ENCODE measurements around the gene TPCN1. TPM values are rescaled to one million over a fixed set of nuclear protein-coding genes. Genes with fewer than 3 reads are reported as not detected.
A peak's percentile ranks its signal among the peaks of the same experiment; 100 is the strongest.

TPCN1 gene
- total and polyA plus RNA-seq, 2 experiments from 2014 or later = 14.4 to 16.2 TPM

GRCh38 chr12:113326775-113327395, 105.6 kb downstream of the TPCN1 start:
- Mint-ChIP-seq H3K9me3 (no peaks in the 10 kb centered on the region), H3K27me3 (ENCODE audit: insufficient read depth, low read depth, poor library complexity) (peaks cover 7% of the 10 kb centered on the region), H3K4me3 (no peak overlapping the region), H3K27ac (peak overlapping the region; percentile 38; the same call in 1 of the 2 replicates), H3K36me3 (ENCODE audit: low read depth) (peaks cover 17% of the 10 kb centered on the region), H3K4me1 (peaks cover 2% of the 10 kb centered on the region; the same call in 2 of the 3 replicates)
- ATAC-seq (peak; percentile 36; the same call in 1 of the 3 replicates), DNase-seq (ENCODE audit: low spot score) (no peak)
- Histone ChIP-seq H3K4me3 (no peak overlapping the region), H4K20me1 (replicated peaks; ENCODE audit: insufficient read depth) (no peaks in the 10 kb centered on the region), H3K27me3 (ENCODE audit: insufficient read depth) (no peaks in the 10 kb centered on the region), H3F3A (replicated peaks; ENCODE audit: low read depth) (no peaks in the 10 kb centered on the region), H3K4me2 (no peak overlapping the region), H2AFZ (no peak overlapping the region), H3K27ac (ENCODE audit: low read depth) (no peak overlapping the region), H3K9me2 (ENCODE audit: insufficient read depth) (no peaks in the 10 kb centered on the region), H3K4me1 (ENCODE audit: insufficient read depth) (no peaks in the 10 kb centered on the region), H3K36me3 (ENCODE audit: insufficient read depth) (no peaks in the 10 kb centered on the region; the same call in 1 of the 2 replicates), H3K79me2 (replicated peaks; ENCODE audit: insufficient read depth) (no peaks in the 10 kb centered on the region)
- no peak for TF ChIP-seq CREB1 (CRISPR knock-in tag; IDR thresholded peaks at IDR 0.05; ENCODE audit: low read depth)
- TF ChIP-seq CTCF (conservative IDR thresholded peaks at IDR 0.05; ENCODE audit: low read depth in 2 of 2) = peak in 1 of 2 experiments; percentile 33; a peak in 2 of 4 replicates
- no peak for TF ChIP-seq EZH2phosphoT487 (IDR thresholded peaks at IDR 0.05; ENCODE audit: unreplicated experiment)
- no peak for TF ChIP-seq REST (IDR thresholded peaks at IDR 0.05; ENCODE audit: unreplicated experiment)
- TF ChIP-seq JUNB (IDR thresholded peaks at IDR 0.05; ENCODE audit: unreplicated experiment) = no peak
- TF ChIP-seq STAT1 (IDR thresholded peaks at IDR 0.05; ENCODE audit: unreplicated experiment) = no peak

- Histone ChIP-seq H4K20me1 (replicated peaks; ENCODE audit: insufficient read depth) (no peaks in the 10 kb centered on the region), H3F3A (replicated peaks; ENCODE audit: low read depth) (no peaks in the 10 kb centered on the region), H3K36me3 (ENCODE audit: insufficient read depth) (no peaks in the 10 kb centered on the region; the same call in 1 of the 2 replicates), H3K27me3 (ENCODE audit: insufficient read depth) (no peaks in the 10 kb centered on the region), H3K4me3 (no peak overlapping the region), H3K9me2 (ENCODE audit: insufficient read depth) (no peaks in the 10 kb centered on the region), H3K79me2 (replicated peaks; ENCODE audit: insufficient read depth) (no peaks in the 10 kb centered on the region), H2AFZ (no peak overlapping the region), H3K4me1 (ENCODE audit: insufficient read depth) (no peaks in the 10 kb centered on the region), H3K27ac (ENCODE audit: low read depth) (no peak overlapping the region), H3K4me2 (no peak overlapping the region)
- H3K9me3 Mint-ChIP-seq = no peaks in the 10 kb centered on the region
- ATAC-seq = no peak
- peaks cover 10% of the 10 kb centered on the region for H3K27me3 Mint-ChIP-seq (ENCODE audit: insufficient read depth, low read depth, poor library complexity)
- no peak for TF ChIP-seq JUNB (IDR thresholded peaks at IDR 0.05; ENCODE audit: unreplicated experiment)
- no peak overlapping the region for H3K4me3 Mint-ChIP-seq
- H3K36me3 Mint-ChIP-seq (ENCODE audit: low read depth) = peaks cover 19% of the 10 kb centered on the region
- no peak for DNase-seq (ENCODE audit: low spot score)
- no peak overlapping the region for H3K27ac Mint-ChIP-seq
- peaks cover 2% of the 10 kb centered on the region; the same call in 2 of the 3 replicates for H3K4me1 Mint-ChIP-seq
Observed at GRCh38 chr12:113328368-113328889, 107.2 kb downstream of the TPCN1 start.
